Left lung (tissue), 10 donors: ENCODE results near the gene FNDC3B. TPM values are rescaled to one million over a fixed set of nuclear protein-coding genes. Genes with fewer than 3 reads are reported as not detected.
"Not testable (repeated sequence)": the region's sequence is repeated elsewhere in the genome, so short reads cannot be mapped to it uniquely, and the experiment has no call there.

Source experiments
- ATAC-seq: fragments of 200-7000 bp; cut with Tn5 transposase; one replicate; pipeline ENCODE4 v1.9.1; 2020; ENCODE audit warnings: moderate library complexity
- DNase-seq, 4 donors: peaks; one replicate each; pipeline ENCODE4 v3.0.0-alpha.2; 2013 to 2020
- H3K27ac ChIP-seq, 2 donors: fragments of 200-600 bp; sonication (generic) in 1 of 2; one replicate each; pipeline versions ENCODE4 v1.5.0 to v1.8.0; 2020 to 2021
- H3K27me3 ChIP-seq, 2 donors: fragments of 200-600 bp; sonication (generic) in 1 of 2; one replicate each; pipeline versions ENCODE4 v1.5.0 to v1.8.0; 2020 to 2021
- H3K36me3 ChIP-seq, 2 donors: fragments of 200-600 bp; sonication (generic) in 1 of 2; one replicate each; pipeline versions ENCODE4 v1.5.0 to v1.8.0; 2020 to 2021
- H3K4me1 ChIP-seq, 2 donors: fragments of 200-600 bp; one replicate each; pipeline ENCODE4 v1.8.0; 2021
- H3K4me3 ChIP-seq, 2 donors: fragments of 200-600 bp; sonication (generic) in 1 of 2; one replicate each; pipeline versions ENCODE4 v1.5.0 to v1.8.0; 2020 to 2021; ENCODE audit warnings: mild to moderate bottlenecking in 1 of 2
- H3K9me3 ChIP-seq, 2 donors: fragments of 200-600 bp; sonication (generic) in 1 of 2; one replicate each; pipeline versions ENCODE4 v1.5.0 to v1.8.0; 2020 to 2021
- CTCF ChIP-seq, 2 donors: fragments of 200-600 bp; sonication (generic) in 1 of 2; IDR thresholded peaks; one replicate each; pipeline versions ENCODE4 v1.5.0 to v1.8.0; 2021; ENCODE audit warnings: antibody characterized with exemption in 2 of 2
- intact Hi-C, 2 donors: fragments of 100-400 bp; cut with DNase I; formaldehyde crosslinking; loops; one replicate each; pipeline versions ENCODE4 v1.11.2 to v1.14.2; 2022
- polyA plus RNA-seq, 6 donors: library from polyadenylated mRNA; unstranded; fragments of 120-200 nt; gene quantifications; one replicate each; pipeline ENCODE4 v1.2.1, GENCODE V29; 2013; ENCODE audit not compliant: insufficient read length in 6 of 6
- total RNA-seq, 2 donors: library from RNA; stranded (reverse); fragmentation: NEBNext Ultra II Directional; extraction: Animal tissue kit (Norgen Biotek cat#: 25700); gene quantifications; one replicate each; pipeline ENCODE4 v1.2.1, GENCODE V29; 2021
- donor health status: DM: no; HTN: yes; CAD: no.
- donor health status: DM: no; HTN: no; CAD: no.

Gene FNDC3B
- total and polyA plus RNA-seq, 8 donors = 35.2 to 185 (median 42.3) TPM

- H3K4me3 ChIP-seq = peak overlapping the region; percentile 99
- no peaks in the 10 kb centered on the region for H3K36me3 ChIP-seq
- H3K27ac ChIP-seq = peak overlapping the region; percentile 98 to 99
- H3K27me3 ChIP-seq = no peaks in the 10 kb centered on the region
- TF ChIP-seq CTCF (IDR thresholded peaks at IDR 0.05) = no peak
- peaks cover 13 to 69% of the 10 kb centered on the region in 2 donors for H3K4me1 ChIP-seq
- no peaks in the 10 kb centered on the region for H3K9me3 ChIP-seq
- ATAC-seq (no peak), DNase-seq (no peak)
- intact Hi-C loops = loop anchor here in 1 of 2 donors (5.0 kb wide), 1 partner anchor 85 kb away; no protein-coding TSS in a partner anchor
These were observed 2.8 kb downstream of the FNDC3B start for GRCh38 chr3:172042136-172042662.

- H3K4me1 ChIP-seq = peaks cover 13 to 74% of the 10 kb centered on the region in 2 donors
- H3K9me3 ChIP-seq, H3K36me3 ChIP-seq, ATAC-seq, H3K27me3 ChIP-seq: not testable (repeated sequence)
- peak overlapping the region; percentile 49 to 98 for H3K27ac ChIP-seq
- peak in 2 of 4 donors; percentile 49 to 86 for DNase-seq
- peak overlapping the region in 1 of 2 donors; percentile 99 for H3K4me3 ChIP-seq
- intact Hi-C loops = loop anchor here in 1 of 2 donors (5.0 kb wide), 1 partner anchor 85 kb away; no protein-coding TSS in a partner anchor
These were observed 3.3 kb downstream of the FNDC3B start for GRCh38 chr3:172042663-172043179.

- DNase-seq = no peak
- intact Hi-C loops = loop anchor here in 1 of 2 donors (5.0 kb wide), 1 partner anchor 84 kb away; no protein-coding TSS in a partner anchor
These were observed 3.9 kb downstream of the FNDC3B start for GRCh38 chr3:172043233-172043632.

GRCh38 chr3:172043766-172044165, 4.4 kb downstream of the FNDC3B start:
- no peaks in the 10 kb centered on the region for H3K9me3 ChIP-seq
- no peak overlapping the region for H3K4me3 ChIP-seq
- TF ChIP-seq CTCF (IDR thresholded peaks at IDR 0.05) = no peak
- DNase-seq (no peak), ATAC-seq (no peak)
- intact Hi-C loops = loop anchor here in 1 of 2 donors (5.0 kb wide), 1 partner anchor 84 kb away; no protein-coding TSS in a partner anchor
- H3K27ac ChIP-seq = no peak overlapping the region
- H3K4me1 ChIP-seq = peaks cover 13 to 68% of the 10 kb centered on the region in 2 donors
- no peaks in the 10 kb centered on the region for H3K36me3 ChIP-seq
- H3K27me3 ChIP-seq = no peaks in the 10 kb centered on the region

More at GRCh38 chr3:172043233-172043632, 3.9 kb downstream of the FNDC3B start:
- H3K36me3 ChIP-seq = no peaks in the 10 kb centered on the region
- H3K4me1 ChIP-seq = peaks cover 13 to 74% of the 10 kb centered on the region in 2 donors
- H3K4me3 ChIP-seq = peak overlapping the region in 1 of 2 donors; percentile 99
- peak overlapping the region in 1 of 2 donors; percentile 98 for H3K27ac ChIP-seq
- H3K9me3 ChIP-seq = no peaks in the 10 kb centered on the region
- TF ChIP-seq CTCF (IDR thresholded peaks at IDR 0.05) = no peak
- ATAC-seq = no peak
- no peaks in the 10 kb centered on the region for H3K27me3 ChIP-seq

GRCh38 chr3:172044833-172045585, 5.6 kb downstream of the FNDC3B start:
- intact Hi-C loops = loop anchor here in 1 of 2 donors (5.0 kb wide), 1 partner anchor 82 kb away; no protein-coding TSS in a partner anchor
- no peaks in the 10 kb centered on the region for H3K9me3 ChIP-seq
- no peak for TF ChIP-seq CTCF (IDR thresholded peaks at IDR 0.05)
- no peak overlapping the region for H3K27ac ChIP-seq
- ATAC-seq (no peak), DNase-seq (no peak)
- H3K27me3 ChIP-seq = no peaks in the 10 kb centered on the region
- H3K4me1 ChIP-seq = peaks cover 13 to 71% of the 10 kb centered on the region in 2 donors
- H3K4me3 ChIP-seq = no peak overlapping the region
- peaks cover 0 to 8% of the 10 kb centered on the region in 2 donors for H3K36me3 ChIP-seq
